HG03571 (cell line): ENCODE data around the gene SEMA4D.

Source experiments
- ATAC-seq: cut with Tn5 transposase; IDR thresholded peaks from one replicate; pipeline ENCODE4 v1.9.1; 2021; ENCODE audit not compliant: unreplicated experiment

Gene SEMA4D

GRCh38 chr9:89468281-89468960 lies 29.5 kb downstream of the SEMA4D start:
- no peak for ATAC-seq

GRCh38 chr9:89467278-89467625 lies 30.7 kb downstream of the SEMA4D start:
- peak; percentile 5 for ATAC-seq

GRCh38 chr9:89466451-89467277 lies 31.2 kb downstream of the SEMA4D start:
- ATAC-seq, result peak; percentile 64

- no peak for ATAC-seq
These were observed 32.1 kb downstream of the SEMA4D start for GRCh38 chr9:89465726-89466308.

- no peak for ATAC-seq
These were observed 32.9 kb downstream of the SEMA4D start for GRCh38 chr9:89465001-89465451.

- ATAC-seq, result peak; percentile 30
These were observed 33.5 kb downstream of the SEMA4D start for GRCh38 chr9:89464300-89464901.

GRCh38 chr9:89462817-89463683 lies 34.9 kb downstream of the SEMA4D start:
- no peak for ATAC-seq

GRCh38 chr9:89462199-89462598 lies 35.7 kb downstream of the SEMA4D start:
- no peak for ATAC-seq

- no peak for ATAC-seq
These were observed 36.6 kb downstream of the SEMA4D start for GRCh38 chr9:89461265-89461664.

- ATAC-seq, result no peak
These were observed 37.4 kb downstream of the SEMA4D start for GRCh38 chr9:89460551-89460950.

GRCh38 chr9:89458768-89459496 lies 39.0 kb downstream of the SEMA4D start:
- ATAC-seq, result no peak

- no peak for ATAC-seq
These were observed 40.5 kb downstream of the SEMA4D start for GRCh38 chr9:89457376-89457855.

- no peak for ATAC-seq
These were observed 42.5 kb downstream of the SEMA4D start for GRCh38 chr9:89455356-89455824.

- ATAC-seq, result no peak
These were observed 43.2 kb downstream of the SEMA4D start for GRCh38 chr9:89454498-89455355.

- no peak for ATAC-seq
These were observed 44.5 kb downstream of the SEMA4D start for GRCh38 chr9:89453452-89453851.

GRCh38 chr9:89452561-89452960 lies 45.4 kb downstream of the SEMA4D start:
- no peak for ATAC-seq

GRCh38 chr9:89450213-89450612 lies 47.7 kb downstream of the SEMA4D start:
- ATAC-seq, result no peak

- no peak for ATAC-seq
These were observed 48.6 kb downstream of the SEMA4D start for GRCh38 chr9:89449261-89449671.

- ATAC-seq, result no peak
These were observed 49.1 kb downstream of the SEMA4D start for GRCh38 chr9:89448821-89449220.
